HepG2 (cell line): ENCODE data around the gene KCTD13. TPM values are rescaled to one million over a fixed set of nuclear protein-coding genes. Genes with fewer than 3 reads are reported as not detected.

Experiments
- ATF7 ChIP-seq, 2 experiments: fragments of 450-650 bp in 1 of 2; sonication (generic) in 1 of 2; formaldehyde crosslinking in 1 of 2; IDR thresholded peaks; 2 replicates each; pipeline versions ENCODE4 v1.4.0 to v1.6.1; 2016 to 2020; ENCODE audit warnings: antibody characterized with exemption in 1 of 2, mild to moderate bottlenecking in 1 of 2, missing genetic modification reagents in 1 of 2
- ETV6 ChIP-seq: sonication (generic); formaldehyde crosslinking; conservative IDR thresholded peaks from 2 replicates; pipeline ENCODE4 v1.4.0; 2020; ENCODE audit warnings: missing genetic modification reagents
- FOXP4 ChIP-seq: sonication (generic); formaldehyde crosslinking; IDR thresholded peaks from 2 replicates; pipeline ENCODE4 v1.4.0; 2020; ENCODE audit warnings: missing genetic modification reagents
- HDAC1 ChIP-seq: sonication (generic); formaldehyde crosslinking; IDR thresholded peaks from 2 replicates; pipeline ENCODE4 v1.5.1; 2020; ENCODE audit warnings: mild to moderate bottlenecking, missing genetic modification reagents
- KDM3A ChIP-seq: IDR thresholded peaks from 2 replicates; pipeline ENCODE4 v1.6.1; 2018; ENCODE audit warnings: low read depth, missing compliant biosample characterization
- MYC ChIP-seq: sonication (generic); formaldehyde crosslinking; IDR thresholded peaks from 2 replicates; pipeline ENCODE4 v1.9.0; 2021; ENCODE audit warnings: missing genetic modification reagents, borderline replicate concordance
- NFIB ChIP-seq: sonication (generic); formaldehyde crosslinking; IDR thresholded peaks from 2 replicates; pipeline ENCODE4 v1.9.0; 2021; ENCODE audit warnings: missing genetic modification reagents, mild to moderate bottlenecking, borderline replicate concordance
- SOX13 ChIP-seq, 3 experiments: fragments of 450-650 bp in 1 of 3; sonication (generic) in 1 of 3; formaldehyde crosslinking in 1 of 3; IDR thresholded peaks in 2 of 3; conservative IDR thresholded peaks in 1 of 3; 2 replicates each; pipeline versions ENCODE4 v1.5.0 to v1.6.1; 2016 to 2020; ENCODE audit warnings: antibody characterized with exemption in 1 of 3, mild to moderate bottlenecking in 1 of 3, missing compliant biosample characterization in 1 of 3, missing genetic modification reagents in 1 of 3, moderate library complexity in 1 of 3
- ZNF18 ChIP-seq: sonication (generic); formaldehyde crosslinking; IDR thresholded peaks from 2 replicates; pipeline ENCODE4 v1.8.0; 2022; ENCODE audit warnings: mild to moderate bottlenecking, missing genetic modification reagents; ENCODE audit not compliant: insufficient replicate concordance
- ZNF432 ChIP-seq: sonication (generic); formaldehyde crosslinking; IDR thresholded peaks from 2 replicates; pipeline ENCODE4 v1.5.0; 2020; ENCODE audit warnings: missing genetic modification reagents, mild to moderate bottlenecking, borderline replicate concordance
- ZNF460 ChIP-seq: sonication (generic); formaldehyde crosslinking; IDR thresholded peaks from 2 replicates; pipeline ENCODE4 v1.5.1; 2020; ENCODE audit warnings: missing genetic modification reagents, mild to moderate bottlenecking, borderline replicate concordance
- ZSCAN25 ChIP-seq: sonication (generic); formaldehyde crosslinking; IDR thresholded peaks from 2 replicates; pipeline ENCODE4 v1.8.0; 2022; ENCODE audit warnings: mild to moderate bottlenecking, missing genetic modification reagents
- polyA plus RNA-seq, 8 experiments: library from polyadenylated mRNA; depleted of rRNA in 3 of 8; stranded (reverse) in 7 of 8; unstranded in 1 of 8; fragments of >200 nt; fragmentation: Illumina TruSeq in 4 of 8; extraction: Trizol in 4 of 8; gene quantifications; 2 replicates each; pipeline versions ENCODE4 v1.2.1 to v1.2.3, GENCODE V29; 2011 to 2016; ENCODE audit warnings: low read depth in 4 of 8, missing spikeins in 1 of 8, mixed read lengths in 1 of 8; ENCODE audit not compliant: insufficient read depth in 1 of 8
- total RNA-seq, 5 experiments: library from RNA; depleted of rRNA; stranded (reverse); fragments of >200 nt; fragmentation: Illumina TruSeq; extraction: Trizol; gene quantifications; 2 replicates each; pipeline ENCODE4 v1.2.3, GENCODE V29; 2016; ENCODE audit warnings: low read depth in 1 of 5
- TF ChIP-seq, protein P1 (sequence below): sonication (generic); formaldehyde crosslinking; IDR thresholded peaks from 2 replicates; pipeline ENCODE4 v1.8.1; 2023; ENCODE audit warnings: mild to moderate bottlenecking, inconsistent platforms, moderate library complexity, missing genetic modification reagents, borderline replicate concordance
- TF ChIP-seq, protein P2 (sequence below): sonication (generic); formaldehyde crosslinking; conservative IDR thresholded peaks from 2 replicates; pipeline ENCODE4 v1.4.0; 2020; ENCODE audit warnings: missing genetic modification reagents
- TF ChIP-seq, protein P3 (sequence below): sonication (generic); formaldehyde crosslinking; IDR thresholded peaks from 2 replicates; pipeline ENCODE4 v1.5.0; 2020; ENCODE audit warnings: missing genetic modification reagents
- TF ChIP-seq, protein P4 (sequence below): sonication (generic); formaldehyde crosslinking; IDR thresholded peaks from 2 replicates; pipeline ENCODE4 v1.5.0; 2020; ENCODE audit warnings: mild to moderate bottlenecking, missing genetic modification reagents, moderate library complexity

KCTD13 gene
- total and polyA plus RNA-seq, 2 of the 13 experiments (the other 11 are each of a cell fraction or from before 2014, with no cell fraction given) = 6.3 to 14.7 TPM

GRCh38 chr16:29862383-29862883, 63.6 kb downstream of the KCTD13 start (continued):
- TF ChIP-seq ZNF18 (CRISPR knock-in tag) (no peak), FOXP4 (CRISPR knock-in tag) (no peak), ETV6 (CRISPR knock-in tag) (no peak; the same call in 1 of the 2 replicates), ZNF432 (CRISPR knock-in tag) (no peak), ZNF460 (CRISPR knock-in tag) (no peak), ATF7 (IDR thresholded peaks at IDR 0.05) (no peak), ATF7 (CRISPR knock-in tag; IDR thresholded peaks at IDR 0.05) (no peak), NFIB (no peak), KDM3A (CRISPR knock-in tag) (no peak), ZSCAN25 (CRISPR knock-in tag) (no peak), HDAC1 (CRISPR knock-in tag) (no peak; the same call in 1 of the 2 replicates), MYC (CRISPR knock-in tag) (no peak), SOX13 (IDR thresholded peaks at IDR 0.05) (no peak), SOX13 (CRISPR knock-in tag; conservative IDR thresholded peaks at IDR 0.05 in 1 of 2, IDR thresholded peaks at IDR 0.05 in 1 of 2) (no peak)
- TF ChIP-seq, protein P1, sequence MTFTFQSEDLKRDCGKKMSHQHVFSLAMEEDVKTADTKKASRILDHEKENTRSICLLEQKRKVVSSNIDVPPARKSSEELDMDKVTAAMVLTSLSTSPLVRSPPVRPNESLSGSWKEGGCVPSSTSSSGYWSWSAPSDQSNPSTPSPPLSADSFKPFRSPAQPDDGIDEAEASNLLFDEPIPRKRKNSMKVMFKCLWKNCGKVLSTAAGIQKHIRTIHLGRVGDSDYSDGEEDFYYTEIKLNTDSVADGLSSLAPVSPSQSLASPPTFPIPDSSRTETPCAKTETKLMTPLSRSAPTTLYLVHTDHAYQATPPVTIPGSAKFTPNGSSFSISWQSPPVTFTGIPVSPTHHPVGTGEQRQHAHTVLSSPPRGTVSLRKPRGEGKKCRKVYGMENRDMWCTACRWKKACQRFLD (CRISPR knock-in tag) = no peak
- TF ChIP-seq, protein P2, sequence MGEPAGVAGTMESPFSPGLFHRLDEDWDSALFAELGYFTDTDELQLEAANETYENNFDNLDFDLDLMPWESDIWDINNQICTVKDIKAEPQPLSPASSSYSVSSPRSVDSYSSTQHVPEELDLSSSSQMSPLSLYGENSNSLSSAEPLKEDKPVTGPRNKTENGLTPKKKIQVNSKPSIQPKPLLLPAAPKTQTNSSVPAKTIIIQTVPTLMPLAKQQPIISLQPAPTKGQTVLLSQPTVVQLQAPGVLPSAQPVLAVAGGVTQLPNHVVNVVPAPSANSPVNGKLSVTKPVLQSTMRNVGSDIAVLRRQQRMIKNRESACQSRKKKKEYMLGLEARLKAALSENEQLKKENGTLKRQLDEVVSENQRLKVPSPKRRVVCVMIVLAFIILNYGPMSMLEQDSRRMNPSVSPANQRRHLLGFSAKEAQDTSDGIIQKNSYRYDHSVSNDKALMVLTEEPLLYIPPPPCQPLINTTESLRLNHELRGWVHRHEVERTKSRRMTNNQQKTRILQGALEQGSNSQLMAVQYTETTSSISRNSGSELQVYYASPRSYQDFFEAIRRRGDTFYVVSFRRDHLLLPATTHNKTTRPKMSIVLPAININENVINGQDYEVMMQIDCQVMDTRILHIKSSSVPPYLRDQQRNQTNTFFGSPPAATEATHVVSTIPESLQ (CRISPR knock-in tag) = no peak
- TF ChIP-seq, protein P3, sequence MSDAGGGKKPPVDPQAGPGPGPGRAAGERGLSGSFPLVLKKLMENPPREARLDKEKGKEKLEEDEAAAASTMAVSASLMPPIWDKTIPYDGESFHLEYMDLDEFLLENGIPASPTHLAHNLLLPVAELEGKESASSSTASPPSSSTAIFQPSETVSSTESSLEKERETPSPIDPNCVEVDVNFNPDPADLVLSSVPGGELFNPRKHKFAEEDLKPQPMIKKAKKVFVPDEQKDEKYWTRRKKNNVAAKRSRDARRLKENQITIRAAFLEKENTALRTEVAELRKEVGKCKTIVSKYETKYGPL (CRISPR knock-in tag) = no peak
- TF ChIP-seq, protein P4, sequence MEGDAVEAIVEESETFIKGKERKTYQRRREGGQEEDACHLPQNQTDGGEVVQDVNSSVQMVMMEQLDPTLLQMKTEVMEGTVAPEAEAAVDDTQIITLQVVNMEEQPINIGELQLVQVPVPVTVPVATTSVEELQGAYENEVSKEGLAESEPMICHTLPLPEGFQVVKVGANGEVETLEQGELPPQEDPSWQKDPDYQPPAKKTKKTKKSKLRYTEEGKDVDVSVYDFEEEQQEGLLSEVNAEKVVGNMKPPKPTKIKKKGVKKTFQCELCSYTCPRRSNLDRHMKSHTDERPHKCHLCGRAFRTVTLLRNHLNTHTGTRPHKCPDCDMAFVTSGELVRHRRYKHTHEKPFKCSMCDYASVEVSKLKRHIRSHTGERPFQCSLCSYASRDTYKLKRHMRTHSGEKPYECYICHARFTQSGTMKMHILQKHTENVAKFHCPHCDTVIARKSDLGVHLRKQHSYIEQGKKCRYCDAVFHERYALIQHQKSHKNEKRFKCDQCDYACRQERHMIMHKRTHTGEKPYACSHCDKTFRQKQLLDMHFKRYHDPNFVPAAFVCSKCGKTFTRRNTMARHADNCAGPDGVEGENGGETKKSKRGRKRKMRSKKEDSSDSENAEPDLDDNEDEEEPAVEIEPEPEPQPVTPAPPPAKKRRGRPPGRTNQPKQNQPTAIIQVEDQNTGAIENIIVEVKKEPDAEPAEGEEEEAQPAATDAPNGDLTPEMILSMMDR (CRISPR knock-in tag) = peak; percentile 62
